GM12878 (cell line): ENCODE data around the gene IL1RAPL1. TPM values are rescaled to one million over a fixed set of nuclear protein-coding genes. Genes with fewer than 3 reads are reported as not detected.

Source experiments
- ATAC-seq: fragments of 200-7000 bp; cut with Tn5 transposase; 3 replicates; pipeline ENCODE4 v1.9.1; 2020; ENCODE audit warnings: mild to moderate bottlenecking, moderate library complexity
- BruUV-seq: library from RNA; stranded (reverse); fragments of 400-500 nt; replicated peaks from 2 replicates; lab custom pipeline; 2021; lab: Mats Ljungman, UMichigan
- CTCF ChIA-PET: fragments of 300-600 bp; sonication (Branson Sonifier 250); formaldehyde crosslinking; extraction: SDS; loops from one replicate; lab custom pipeline; 2021; ENCODE audit warnings: inconsistent platforms; lab: Yijun Ruan, JAX
- POLR2A ChIA-PET: fragments of 350-600 bp; formaldehyde crosslinking; extraction: SDS; loops from one replicate; lab custom pipeline; 2021; ENCODE audit warnings: inconsistent platforms; lab: Charles Lee
- RAD21 ChIA-PET: fragments of 300-600 bp; sonication (Branson Sonifier 250); formaldehyde crosslinking; loops from one replicate; lab custom pipeline; 2023; ENCODE audit warnings: antibody characterized with exemption; ENCODE audit not compliant: unreplicated experiment; lab: Charles Lee
- SMC1A ChIA-PET: fragments of 300-600 bp; sonication (Branson Sonifier 250); formaldehyde crosslinking; loops from one replicate; lab custom pipeline; 2023; ENCODE audit not compliant: unreplicated experiment, uncharacterized antibody; lab: Charles Lee
- DNase-seq: peaks from one replicate; pipeline ENCODE4 v3.0.0-alpha.2; 2011; ENCODE audit warnings: low read depth, low spot score
- FAIRE-seq: peaks from 3 replicates; lab custom pipeline; 2011; peaks lifted over from hg19 to GRCh38; lab: Jason Lieb, UNC
- H2AFZ ChIP-seq: 2 replicates; pipeline ENCODE4 v1.6.0; 2011; ENCODE audit warnings: low read depth, low read length, control low read depth; ENCODE audit not compliant: control insufficient read depth
- H3K27ac ChIP-seq: 2 replicates; pipeline ENCODE4 v1.5.1; 2011; ENCODE audit warnings: control low read depth; ENCODE audit not compliant: control insufficient read depth, insufficient read depth
- H3K27me3 ChIP-seq, 2 experiments: replicated peaks in 1 of 2; 2 replicates each; pipeline versions ENCODE4 v1.6.0 to v1.6.1; 2011; ENCODE audit warnings: low read length in 1 of 2; ENCODE audit not compliant: control insufficient read depth in 2 of 2, insufficient read depth in 2 of 2
- H3K36me3 ChIP-seq, 2 experiments: 2 replicates each; pipeline ENCODE4 v1.5.1; 2011; ENCODE audit warnings: low read length in 1 of 2; ENCODE audit not compliant: control insufficient read depth in 2 of 2, insufficient read depth in 2 of 2
- H3K4me1 ChIP-seq: 2 replicates; pipeline ENCODE4 v1.6.1; 2011; ENCODE audit warnings: mild to moderate bottlenecking, low read length, moderate library complexity, mixed read lengths; ENCODE audit not compliant: control insufficient read depth, insufficient read depth
- H3K4me2 ChIP-seq: 2 replicates; pipeline ENCODE4 v1.6.0; 2011; ENCODE audit warnings: control low read depth; ENCODE audit not compliant: control insufficient read depth, insufficient read depth
- H3K4me3 ChIP-seq: fragments of 200-600 bp; sonication (generic); 2 replicates; pipeline ENCODE4 v1.5.1; 2016
- H3K79me2 ChIP-seq: 2 replicates; pipeline ENCODE4 v1.6.0; 2011; ENCODE audit warnings: low read length; ENCODE audit not compliant: control insufficient read depth, insufficient read depth
- H3K9ac ChIP-seq: 2 replicates; pipeline ENCODE4 v1.8.0; 2011; ENCODE audit warnings: low read length, control low read depth, mixed read lengths; ENCODE audit not compliant: control insufficient read depth, insufficient read depth
- H3K9me3 ChIP-seq: replicated peaks from 3 replicates; pipeline ENCODE4 v1.5.1; 2011; ENCODE audit warnings: mild to moderate bottlenecking, low read length; ENCODE audit not compliant: control insufficient read depth, insufficient read depth
- H4K20me1 ChIP-seq: 2 replicates; pipeline ENCODE4 v1.6.0; 2011; ENCODE audit not compliant: control insufficient read depth, insufficient read depth
- ATF7 ChIP-seq: fragments of 450-650 bp; IDR thresholded peaks from 2 replicates; pipeline ENCODE4 v1.6.1; 2016; ENCODE audit warnings: low read depth, mild to moderate bottlenecking
- BMI1 ChIP-seq: fragments of 450-650 bp; IDR thresholded peaks from 2 replicates; pipeline ENCODE4 v1.6.1; 2016; ENCODE audit warnings: mild to moderate bottlenecking, moderate library complexity, borderline replicate concordance
- MEF2A ChIP-seq: IDR thresholded peaks from 2 replicates; pipeline ENCODE4 v1.6.1; 2011; ENCODE audit warnings: low read depth, mild to moderate bottlenecking, low read length, moderate library complexity; ENCODE audit not compliant: insufficient read depth
- NR2F1 ChIP-seq: fragments of 450-650 bp; conservative IDR thresholded peaks from 2 replicates; pipeline ENCODE4 v1.6.1; 2017; ENCODE audit warnings: mild to moderate bottlenecking
- POLR2AphosphoS2 ChIP-seq: IDR thresholded peaks from 2 replicates; pipeline ENCODE4 v1.6.1; 2011; ENCODE audit warnings: low read depth, mild to moderate bottlenecking, low read length, improper control_type of control experiment, moderate library complexity
- RELB ChIP-seq: fragments of 450-650 bp; IDR thresholded peaks from 2 replicates; pipeline ENCODE4 v1.6.1; 2017; ENCODE audit warnings: low read depth, mild to moderate bottlenecking, moderate library complexity
- RUNX3 ChIP-seq: IDR thresholded peaks from 2 replicates; pipeline ENCODE4 v1.6.1; 2012; ENCODE audit warnings: low read length, inconsistent platforms
- SUZ12 ChIP-seq: fragments of 200-600 bp; sonication (generic); IDR thresholded peaks from one replicate; pipeline ENCODE4 v1.6.1; 2018; ENCODE audit warnings: antibody characterized with exemption, mild to moderate bottlenecking; ENCODE audit not compliant: unreplicated experiment
- ZBTB4 ChIP-seq: fragments of 450-650 bp; formaldehyde crosslinking; IDR thresholded peaks from 2 replicates; pipeline ENCODE4 v1.4.0; 2022; ENCODE audit warnings: mild to moderate bottlenecking, moderate library complexity
- ZNF274 ChIP-seq: IDR thresholded peaks from one replicate; pipeline ENCODE4 v1.8.0; 2011; ENCODE audit not compliant: insufficient read length, insufficient read depth
- ZNF622 ChIP-seq: fragments of 450-650 bp; IDR thresholded peaks from 2 replicates; pipeline ENCODE4 v1.6.1; 2017; ENCODE audit warnings: mild to moderate bottlenecking, inconsistent platforms
- in situ Hi-C: fragments of 300-500 bp; cut with MboI; formaldehyde crosslinking; loops from 9 replicates; pipeline ENCODE4 v1.14.3; 2018; ENCODE audit warnings: mixed read lengths
- intact Hi-C: fragments of 100-400 bp; cut with micrococcal nuclease; formaldehyde crosslinking; loops from one replicate; pipeline ENCODE4 v1.14.2; 2022; ENCODE audit not compliant: unreplicated experiment
- polyA plus RNA-seq, 11 experiments: library from polyadenylated mRNA; depleted of rRNA in 4 of 11; unstranded in 6 of 11; stranded (reverse) in 5 of 11; fragments of >200 nt; fragmentation: Nextera tagmentation in 4 of 11; fragmentation: Illumina TruSeq in 1 of 11; extraction: Ambion mirVana in 4 of 11; extraction: Trizol in 1 of 11; gene quantifications; 1 replicate in 1 of 11; 2 replicates in 10 of 11; pipeline versions ENCODE4 v1.2.1 to v1.2.3, GENCODE V29; 2011 to 2016; ENCODE audit warnings: inconsistent platforms in 2 of 11, missing spikeins in 2 of 11, low read depth in 1 of 11
- total RNA-seq, 4 experiments: library from RNA; depleted of rRNA in 3 of 4; stranded (reverse); fragments of >200 nt in 3 of 4; fragmentation: Illumina TruSeq in 1 of 4; extraction: Trizol in 1 of 4; gene quantifications; 2 replicates each; pipeline versions ENCODE4 v1.2.1 to v1.2.3, GENCODE V29; 2013 to 2021

Gene IL1RAPL1
- total and polyA plus RNA-seq, 10 of the 15 experiments (the other 5 are each of a cell fraction or from before 2014, with no cell fraction given): not detected

GRCh38 chrX:29834764-29835163, 1247.5 kb downstream of the IL1RAPL1 start:
- Histone ChIP-seq H3K9me3 (no peaks in the 10 kb centered on the region; the same call in 2 of the 3 replicates), H3K27me3 (no peaks in the 10 kb centered on the region; a peak in 1 of 4 replicates), H4K20me1 (no peaks in the 10 kb centered on the region), H3K27ac (no peak overlapping the region), H3K79me2 (no peaks in the 10 kb centered on the region)
- intact Hi-C loops: no loop called here
- SMC1A ChIA-PET: interaction anchor here (0.6 kb wide), 1 partner anchor 1498 kb away, joined by 3 read pairs; no protein-coding TSS in a partner anchor
- no peak for TF ChIP-seq ATF7
- no peak for TF ChIP-seq RELB
- no peak for TF ChIP-seq MEF2A
- TF ChIP-seq ZNF622: no peak
- no peak for TF ChIP-seq ZBTB4 (CRISPR knock-in tag)
- no peak for TF ChIP-seq RUNX3
- TF ChIP-seq NR2F1: no peak
- TF ChIP-seq SUZ12: no peak
- no peak for TF ChIP-seq BMI1
- TF ChIP-seq ZNF274: no peak
- no peak for TF ChIP-seq POLR2AphosphoS2
- TF ChIP-seq, all 136 proteins: peak for 0
- no peaks in the 10 kb centered on the region for H3K36me3 ChIP-seq
- CTCF ChIA-PET: interaction anchor here (1.5 kb wide), 1 partner anchor 15 kb away, joined by 4 read pairs; no protein-coding TSS in a partner anchor
- DNase-seq: no peak
- in situ Hi-C loops: no loop called here
- H3K4me2 ChIP-seq: no peak overlapping the region
- H3K4me1 ChIP-seq: no peaks in the 10 kb centered on the region
- no peak overlapping the region for H3K9ac ChIP-seq
- no peak for FAIRE-seq
- no peak overlapping the region for H3K4me3 ChIP-seq
- POLR2A ChIA-PET: no interaction called here
- RAD21 ChIA-PET: no interaction called here
- no peak for ATAC-seq
- H2AFZ ChIP-seq: no peak overlapping the region
- no TSS peak for BruUV-seq
